Pancreas (tissue), 10 donors: ENCODE data around the gene CD53. TPM values are rescaled to one million over a fixed set of nuclear protein-coding genes. Genes with fewer than 3 reads are reported as not detected.

Source experiments
- ATAC-seq, 4 donors: fragments of 200-7000 bp; cut with Tn5 transposase; one replicate each; pipeline versions ENCODE4 v1.8.0 to v1.9.1; 2020; ENCODE audit warnings: mild to moderate bottlenecking in 4 of 4, moderate library complexity in 4 of 4
- DNase-seq, 6 donors: peaks; one replicate each; pipeline ENCODE4 v3.0.0-alpha.2; 2020
- FAIRE-seq: peaks from 2 replicates; lab custom pipeline; 2012; peaks lifted over from hg19 to GRCh38; lab: Jason Lieb, UNC
- H3K27ac ChIP-seq, 4 donors: fragments of 200-600 bp; sonication (generic); 1 replicate in 3 of 4; 2 replicates in 1 of 4; pipeline versions ENCODE4 v1.5.0 to v1.8.0; 2020
- H3K27me3 ChIP-seq, 4 donors: fragments of 200-600 bp; one replicate each; pipeline ENCODE4 v1.8.0; 2021
- H3K36me3 ChIP-seq, 3 donors: fragments of 200-600 bp; sonication (generic) in 1 of 3; one replicate each; pipeline versions ENCODE4 v1.5.0 to v1.8.0; 2020 to 2021
- H3K4me1 ChIP-seq, 3 donors: fragments of 200-600 bp; one replicate each; pipeline ENCODE4 v1.8.0; 2021
- H3K4me3 ChIP-seq, 4 donors: fragments of 200-600 bp; sonication (generic) in 2 of 4; one replicate each; pipeline versions ENCODE4 v1.5.0 to v1.8.0; 2020 to 2021
- H3K9me3 ChIP-seq, 4 donors: fragments of 200-600 bp; one replicate each; pipeline ENCODE4 v1.8.0; 2021
- WGBS, 2 donors: extraction: QIAGEN DNeasy Blood & Tissue Kit; methylation state at CpG; one replicate each; pipeline ENCODE4 v1.1.7; 2013; 5-methylcytosine and 5-hydroxymethylcytosine counted together
- intact Hi-C, 3 donors: fragments of 100-400 bp; cut with DNase I; formaldehyde crosslinking; loops; one replicate each; pipeline versions ENCODE4 v1.11.1 to v1.14.2; 2022
- polyA plus RNA-seq, 2 donors: library from polyadenylated mRNA; stranded (reverse); fragments of 200-250 nt; gene quantifications; one replicate each; pipeline ENCODE4 v1.2.3, GENCODE V29; 2013
- total RNA-seq, 6 donors: library from RNA; stranded (reverse); fragmentation: NEBNext Ultra II Directional in 4 of 6; extraction: Animal tissue kit (Norgen Biotek cat#: 25700) in 4 of 6; gene quantifications; one replicate each; pipeline versions ENCODE4 v1.2.1 to v1.2.4, GENCODE V29; 2021 to 2023
- TF ChIP-seq, protein P1 (sequence below), 4 donors: fragments of 200-600 bp; sonication (generic) in 3 of 4; IDR thresholded peaks; one replicate each; pipeline versions ENCODE4 v1.5.0 to v1.8.0; 2021; ENCODE audit warnings: antibody characterized with exemption in 4 of 4
- donor health status: healthy with polysubstance abuse.
- donor health status: DM: no; HTN: no; CAD: no; lungs with moderate emphysema.
- donor health status: DM: no; HTN: no; CAD: no.
- donor health status: control.
- donor health status: control.
- donor health status: Bipolar disorder and iron deficiency.
- donor health status: DM: yes; HTN: yes; CAD: no.
- donor health status: DM: no; HTN: no; CAD: no.
- donor health status: DM: no; HTN: no; CAD: no.
- donor health status: DM: yes; HTN: yes; CAD: no.

Gene CD53
- total and polyA plus RNA-seq, 8 donors = 1.6 to 34.2 (median 3.7) TPM

DNA sequence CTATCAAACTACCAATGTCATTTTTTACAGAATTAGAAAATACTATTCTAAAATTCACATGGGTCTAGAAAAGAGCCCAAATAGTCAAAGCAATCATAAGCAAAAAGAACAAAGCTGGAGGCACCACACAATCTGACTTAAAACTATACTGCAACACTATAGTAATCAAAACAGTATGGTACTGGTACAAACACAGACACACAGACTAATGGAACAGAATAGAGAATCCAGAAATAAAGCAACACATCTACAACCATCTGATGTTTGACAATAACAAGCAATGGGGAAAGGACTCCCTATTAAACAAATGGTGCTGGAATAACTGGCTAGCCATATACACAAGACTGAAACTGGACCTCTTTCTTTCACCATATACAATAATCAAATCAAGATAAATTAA is 39.8 kb downstream of the CD53 start:
- TF ChIP-seq, protein P1, sequence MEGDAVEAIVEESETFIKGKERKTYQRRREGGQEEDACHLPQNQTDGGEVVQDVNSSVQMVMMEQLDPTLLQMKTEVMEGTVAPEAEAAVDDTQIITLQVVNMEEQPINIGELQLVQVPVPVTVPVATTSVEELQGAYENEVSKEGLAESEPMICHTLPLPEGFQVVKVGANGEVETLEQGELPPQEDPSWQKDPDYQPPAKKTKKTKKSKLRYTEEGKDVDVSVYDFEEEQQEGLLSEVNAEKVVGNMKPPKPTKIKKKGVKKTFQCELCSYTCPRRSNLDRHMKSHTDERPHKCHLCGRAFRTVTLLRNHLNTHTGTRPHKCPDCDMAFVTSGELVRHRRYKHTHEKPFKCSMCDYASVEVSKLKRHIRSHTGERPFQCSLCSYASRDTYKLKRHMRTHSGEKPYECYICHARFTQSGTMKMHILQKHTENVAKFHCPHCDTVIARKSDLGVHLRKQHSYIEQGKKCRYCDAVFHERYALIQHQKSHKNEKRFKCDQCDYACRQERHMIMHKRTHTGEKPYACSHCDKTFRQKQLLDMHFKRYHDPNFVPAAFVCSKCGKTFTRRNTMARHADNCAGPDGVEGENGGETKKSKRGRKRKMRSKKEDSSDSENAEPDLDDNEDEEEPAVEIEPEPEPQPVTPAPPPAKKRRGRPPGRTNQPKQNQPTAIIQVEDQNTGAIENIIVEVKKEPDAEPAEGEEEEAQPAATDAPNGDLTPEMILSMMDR (IDR thresholded peaks at IDR 0.05) = no peak
- no peak overlapping the region for H3K4me3 ChIP-seq
- no peak for DNase-seq
- H3K27ac ChIP-seq = no peak overlapping the region
- H3K4me1 ChIP-seq = no peaks in the 10 kb centered on the region
- intact Hi-C loops = no loop called here
- no peaks in the 10 kb centered on the region for H3K36me3 ChIP-seq
- no peak for ATAC-seq
- no peak for FAIRE-seq
- no peaks in the 10 kb centered on the region for H3K27me3 ChIP-seq
- H3K9me3 ChIP-seq = no peaks in the 10 kb centered on the region

DNA sequence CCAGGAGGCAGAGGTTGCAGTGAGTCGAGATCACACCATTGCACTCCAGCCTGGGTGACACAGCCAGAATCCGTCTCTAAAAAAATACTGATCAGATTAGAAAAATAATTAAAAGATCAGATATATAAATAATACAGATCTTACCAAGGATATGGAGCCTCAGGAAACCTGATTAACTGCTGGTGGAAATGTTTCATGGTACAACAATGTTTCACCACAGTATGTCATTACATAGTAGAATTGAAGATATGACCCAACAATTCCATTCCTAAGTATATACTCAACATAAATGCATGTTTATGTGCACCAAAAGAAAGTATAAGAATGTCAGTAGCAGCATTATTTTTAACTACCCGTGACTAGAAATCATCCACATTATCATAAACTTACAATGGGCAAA is 41.7 kb downstream of the CD53 start:
- FAIRE-seq (no peak), ATAC-seq (no peak), DNase-seq (no peak)
- 68 to 88% methylated on average over 3 of the region's 3 CpGs for WGBS, 2 donors
- Histone ChIP-seq H3K36me3 (no peaks in the 10 kb centered on the region), H3K4me1 (no peaks in the 10 kb centered on the region), H3K27me3 (no peaks in the 10 kb centered on the region), H3K4me3 (no peak overlapping the region), H3K27ac (no peak overlapping the region), H3K9me3 (no peaks in the 10 kb centered on the region)
- TF ChIP-seq, protein P1 (IDR thresholded peaks at IDR 0.05) = no peak
- intact Hi-C loops = no loop called here

DNA sequence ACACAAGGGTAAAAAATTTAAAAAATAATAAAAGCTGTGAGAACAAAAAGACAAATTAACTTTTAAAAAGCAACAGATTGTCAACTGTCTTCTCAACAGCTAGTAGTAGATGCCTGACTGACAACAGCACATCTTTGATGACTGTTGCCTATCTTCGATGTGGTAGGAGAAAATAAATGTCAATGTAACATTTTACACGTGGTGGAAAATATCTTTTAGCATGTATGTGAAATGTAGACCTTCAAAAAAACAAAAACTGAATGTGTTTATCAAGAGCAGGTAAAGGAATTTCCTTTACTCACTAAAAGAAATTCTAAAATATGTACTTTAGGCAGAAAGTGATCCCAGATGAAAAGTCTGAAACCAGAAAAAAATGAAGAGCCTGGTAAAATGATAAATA is 42.9 kb downstream of the CD53 start:
- TF ChIP-seq, protein P1 (IDR thresholded peaks at IDR 0.05) = no peak

DNA sequence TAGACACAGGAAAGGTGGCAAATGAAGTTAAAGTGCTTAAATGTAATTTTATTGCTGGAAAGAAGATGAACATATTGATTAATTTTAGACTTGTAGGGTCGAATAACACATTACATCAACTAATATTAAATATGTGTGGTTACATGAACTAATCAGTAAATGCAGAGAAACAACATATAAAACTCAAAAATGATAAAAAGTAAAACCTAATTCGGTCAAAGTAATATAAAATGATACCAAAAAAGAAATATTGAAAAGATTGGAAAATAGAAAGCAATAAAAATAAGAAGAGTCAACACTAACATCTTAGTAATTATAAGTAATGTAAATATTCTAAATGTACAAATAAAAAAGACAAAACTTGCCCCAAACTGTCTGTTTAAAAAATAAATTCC is 43.3 kb downstream of the CD53 start:
- Histone ChIP-seq H3K36me3 (no peaks in the 10 kb centered on the region), H3K4me1 (no peaks in the 10 kb centered on the region), H3K4me3 (no peak overlapping the region), H3K27ac (no peak overlapping the region), H3K9me3 (no peaks in the 10 kb centered on the region), H3K27me3 (no peaks in the 10 kb centered on the region)
- DNase-seq = no peak
- TF ChIP-seq, protein P1 (IDR thresholded peaks at IDR 0.05) = no peak
- no peak for FAIRE-seq
- intact Hi-C loops = no loop called here
- WGBS, 2 donors = 44 to 65% methylated on average over 2 of the region's 2 CpGs
- ATAC-seq = no peak

More for the DNA sequence above, 42.9 kb downstream of the CD53 start:
- Histone ChIP-seq H3K27ac (no peak overlapping the region), H3K4me1 (no peaks in the 10 kb centered on the region), H3K9me3 (no peaks in the 10 kb centered on the region), H3K4me3 (no peak overlapping the region), H3K27me3 (no peaks in the 10 kb centered on the region), H3K36me3 (no peaks in the 10 kb centered on the region)
- 45 to 53% methylated on average over 2 of the region's 2 CpGs for WGBS, 2 donors
- no peak for ATAC-seq
- no peak for FAIRE-seq
- intact Hi-C loops = no loop called here
- no peak for DNase-seq

DNA sequence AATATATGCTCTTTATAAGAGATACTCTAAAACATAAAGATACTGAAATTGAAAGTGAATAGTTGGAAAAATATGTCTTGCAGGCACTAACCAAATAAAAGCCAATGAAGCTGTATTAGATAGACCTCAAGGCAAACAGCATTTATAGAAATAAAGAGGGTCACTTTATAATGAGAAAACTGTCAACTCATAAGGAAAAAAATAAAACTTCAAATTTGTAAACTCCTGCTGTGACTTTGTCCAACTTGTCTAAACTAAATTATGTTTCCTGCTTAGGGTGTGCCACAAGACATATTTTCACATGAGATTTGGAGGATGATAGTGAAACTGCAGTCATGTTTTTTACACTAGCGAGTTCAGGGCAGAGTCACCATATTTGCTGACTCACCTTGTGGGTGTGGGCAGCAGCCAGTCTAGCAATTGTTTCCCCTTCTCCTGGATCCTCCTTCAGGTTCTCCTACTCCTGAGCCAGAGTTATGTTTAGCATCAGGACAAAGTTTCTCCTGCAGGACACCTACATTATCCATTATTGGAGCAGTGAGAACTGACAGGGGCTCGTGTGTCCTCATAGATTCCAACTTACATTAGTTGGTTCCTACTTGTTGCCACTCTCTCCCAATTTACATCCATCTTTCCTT is 43.8 kb downstream of the CD53 start:
- Histone ChIP-seq H3K9me3 (no peaks in the 10 kb centered on the region), H3K27ac (no peak overlapping the region), H3K4me3 (no peak overlapping the region), H3K27me3 (no peaks in the 10 kb centered on the region), H3K4me1 (no peaks in the 10 kb centered on the region), H3K36me3 (no peaks in the 10 kb centered on the region)
- ATAC-seq = no peak
- intact Hi-C loops = no loop called here
- no peak for FAIRE-seq
- 23 to 28% methylated on average over 2 of the region's 2 CpGs for WGBS, 2 donors
- DNase-seq = no peak
- TF ChIP-seq, protein P1 (IDR thresholded peaks at IDR 0.05) = no peak
